GM12878 (cell line): ENCODE results near the gene CACNG4. TPM values are rescaled to one million over a fixed set of nuclear protein-coding genes. Genes with fewer than 3 reads are reported as not detected.

Experiments used
- ATAC-seq: fragments of 200-7000 bp; cut with Tn5 transposase; 3 replicates; pipeline ENCODE4 v1.9.1; 2020; ENCODE audit warnings: mild to moderate bottlenecking, moderate library complexity
- BruUV-seq: library from RNA; stranded (reverse); fragments of 400-500 nt; replicated peaks from 2 replicates; lab custom pipeline; 2021; lab: Mats Ljungman, UMichigan
- CTCF ChIA-PET: fragments of 300-600 bp; sonication (Branson Sonifier 250); formaldehyde crosslinking; extraction: SDS; loops from one replicate; lab custom pipeline; 2021; ENCODE audit warnings: inconsistent platforms; lab: Yijun Ruan, JAX
- POLR2A ChIA-PET: fragments of 350-600 bp; formaldehyde crosslinking; extraction: SDS; loops from one replicate; lab custom pipeline; 2021; ENCODE audit warnings: inconsistent platforms; lab: Charles Lee
- RAD21 ChIA-PET: fragments of 300-600 bp; sonication (Branson Sonifier 250); formaldehyde crosslinking; loops from one replicate; lab custom pipeline; 2023; ENCODE audit warnings: antibody characterized with exemption; ENCODE audit not compliant: unreplicated experiment; lab: Charles Lee
- SMC1A ChIA-PET: fragments of 300-600 bp; sonication (Branson Sonifier 250); formaldehyde crosslinking; loops from one replicate; lab custom pipeline; 2023; ENCODE audit not compliant: unreplicated experiment, uncharacterized antibody; lab: Charles Lee
- DNase-seq: peaks from one replicate; pipeline ENCODE4 v3.0.0-alpha.2; 2011; ENCODE audit warnings: low read depth, low spot score
- FAIRE-seq: peaks from 3 replicates; lab custom pipeline; 2011; peaks lifted over from hg19 to GRCh38; lab: Jason Lieb, UNC
- H2AFZ ChIP-seq: 2 replicates; pipeline ENCODE4 v1.6.0; 2011; ENCODE audit warnings: low read depth, low read length, control low read depth; ENCODE audit not compliant: control insufficient read depth
- H3K27ac ChIP-seq: 2 replicates; pipeline ENCODE4 v1.5.1; 2011; ENCODE audit warnings: control low read depth; ENCODE audit not compliant: control insufficient read depth, insufficient read depth
- H3K27me3 ChIP-seq, 2 experiments: replicated peaks in 1 of 2; 2 replicates each; pipeline versions ENCODE4 v1.6.0 to v1.6.1; 2011; ENCODE audit warnings: low read length in 1 of 2; ENCODE audit not compliant: control insufficient read depth in 2 of 2, insufficient read depth in 2 of 2
- H3K36me3 ChIP-seq, 2 experiments: 2 replicates each; pipeline ENCODE4 v1.5.1; 2011; ENCODE audit warnings: low read length in 1 of 2; ENCODE audit not compliant: control insufficient read depth in 2 of 2, insufficient read depth in 2 of 2
- H3K4me1 ChIP-seq: 2 replicates; pipeline ENCODE4 v1.6.1; 2011; ENCODE audit warnings: mild to moderate bottlenecking, low read length, moderate library complexity, mixed read lengths; ENCODE audit not compliant: control insufficient read depth, insufficient read depth
- H3K4me2 ChIP-seq: 2 replicates; pipeline ENCODE4 v1.6.0; 2011; ENCODE audit warnings: control low read depth; ENCODE audit not compliant: control insufficient read depth, insufficient read depth
- H3K4me3 ChIP-seq: fragments of 200-600 bp; sonication (generic); 2 replicates; pipeline ENCODE4 v1.5.1; 2016
- H3K79me2 ChIP-seq: 2 replicates; pipeline ENCODE4 v1.6.0; 2011; ENCODE audit warnings: low read length; ENCODE audit not compliant: control insufficient read depth, insufficient read depth
- H3K9ac ChIP-seq: 2 replicates; pipeline ENCODE4 v1.8.0; 2011; ENCODE audit warnings: low read length, control low read depth, mixed read lengths; ENCODE audit not compliant: control insufficient read depth, insufficient read depth
- H3K9me3 ChIP-seq: replicated peaks from 3 replicates; pipeline ENCODE4 v1.5.1; 2011; ENCODE audit warnings: mild to moderate bottlenecking, low read length; ENCODE audit not compliant: control insufficient read depth, insufficient read depth
- H4K20me1 ChIP-seq: 2 replicates; pipeline ENCODE4 v1.6.0; 2011; ENCODE audit not compliant: control insufficient read depth, insufficient read depth
- BCL11A ChIP-seq: IDR thresholded peaks from 2 replicates; pipeline ENCODE4 v1.6.1; 2011; ENCODE audit warnings: low read depth, low read length
- EED ChIP-seq: sonication (generic); IDR thresholded peaks from 2 replicates; pipeline ENCODE4 v1.6.1; 2016; ENCODE audit warnings: antibody characterized with exemption, low read depth
- ETV6 ChIP-seq, 2 experiments: fragments of 450-650 bp in 1 of 2; IDR thresholded peaks in 1 of 2; conservative IDR thresholded peaks in 1 of 2; 2 replicates each; pipeline ENCODE4 v1.6.1; 2014; ENCODE audit warnings: antibody characterized with exemption in 1 of 2, borderline replicate concordance in 1 of 2, low read depth in 1 of 2, mild to moderate bottlenecking in 1 of 2, moderate library complexity in 1 of 2
- FOXM1 ChIP-seq: IDR thresholded peaks from 2 replicates; pipeline ENCODE4 v1.6.1; 2012; ENCODE audit warnings: low read depth, mild to moderate bottlenecking, inconsistent platforms, low read length, moderate library complexity
- MAX ChIP-seq: IDR thresholded peaks from 2 replicates; pipeline ENCODE4 v1.6.1; 2012; ENCODE audit warnings: low read depth, low read length, improper control_type of control experiment
- MYB ChIP-seq: fragments of 150-350 bp; IDR thresholded peaks from 2 replicates; pipeline ENCODE4 v1.6.1; 2014; ENCODE audit warnings: mild to moderate bottlenecking, low read depth, low read length, borderline replicate concordance
- RELB ChIP-seq: fragments of 450-650 bp; IDR thresholded peaks from 2 replicates; pipeline ENCODE4 v1.6.1; 2017; ENCODE audit warnings: low read depth, mild to moderate bottlenecking, moderate library complexity
- SUPT20H ChIP-seq: IDR thresholded peaks from 2 replicates; pipeline ENCODE4 v1.6.1; 2011; ENCODE audit warnings: low read depth, mild to moderate bottlenecking, low read length, moderate library complexity, borderline replicate concordance; ENCODE audit not compliant: control insufficient read depth
- USF1 ChIP-seq: IDR thresholded peaks from 2 replicates; pipeline ENCODE4 v1.6.1; 2011; ENCODE audit warnings: borderline replicate concordance, low read depth, mild to moderate bottlenecking, moderate library complexity, mixed read lengths, low read length; ENCODE audit not compliant: insufficient read depth; ENCODE audit errors: extremely low read length
- WRNIP1 ChIP-seq: IDR thresholded peaks from 2 replicates; pipeline ENCODE4 v1.6.1; 2011; ENCODE audit warnings: low read depth, low read length, improper control_type of control experiment, borderline replicate concordance
- YY1 ChIP-seq: IDR thresholded peaks from 2 replicates; pipeline ENCODE4 v1.6.1; 2011; ENCODE audit warnings: low read depth, mild to moderate bottlenecking, low read length
- WGBS: methylation state at CpG from one replicate; pipeline ENCODE4 v1.1.6; 2016; ENCODE audit warnings: low lambda C conversion rate; ENCODE audit not compliant: insufficient replicate concordance, insufficient coverage; ENCODE audit errors: missing lambda C conversion rate; 5-methylcytosine and 5-hydroxymethylcytosine counted together
- in situ Hi-C: fragments of 300-500 bp; cut with MboI; formaldehyde crosslinking; loops from 9 replicates; pipeline ENCODE4 v1.14.3; 2018; ENCODE audit warnings: mixed read lengths
- intact Hi-C: fragments of 100-400 bp; cut with micrococcal nuclease; formaldehyde crosslinking; loops from one replicate; pipeline ENCODE4 v1.14.2; 2022; ENCODE audit not compliant: unreplicated experiment
- polyA plus RNA-seq, 11 experiments: library from polyadenylated mRNA; depleted of rRNA in 4 of 11; unstranded in 6 of 11; stranded (reverse) in 5 of 11; fragments of >200 nt; fragmentation: Nextera tagmentation in 4 of 11; fragmentation: Illumina TruSeq in 1 of 11; extraction: Ambion mirVana in 4 of 11; extraction: Trizol in 1 of 11; gene quantifications; 1 replicate in 1 of 11; 2 replicates in 10 of 11; pipeline versions ENCODE4 v1.2.1 to v1.2.3, GENCODE V29; 2011 to 2016; ENCODE audit warnings: inconsistent platforms in 2 of 11, missing spikeins in 2 of 11, low read depth in 1 of 11
- total RNA-seq, 4 experiments: library from RNA; depleted of rRNA in 3 of 4; stranded (reverse); fragments of >200 nt in 3 of 4; fragmentation: Illumina TruSeq in 1 of 4; extraction: Trizol in 1 of 4; gene quantifications; 2 replicates each; pipeline versions ENCODE4 v1.2.1 to v1.2.3, GENCODE V29; 2013 to 2021

CACNG4 gene
- total and polyA plus RNA-seq, 10 of the 15 experiments (the other 5 are each of a cell fraction or from before 2014, with no cell fraction given) = 0.08 TPM; not detected in 8

- no peaks in the 10 kb centered on the region for H3K36me3 ChIP-seq
- in situ Hi-C loops = no loop called here
- no peak overlapping the region for H3K4me3 ChIP-seq
- no peaks in the 10 kb centered on the region for H3K79me2 ChIP-seq
- ChIA-PET RAD21 (no interaction called here), SMC1A (no interaction called here), CTCF (interaction anchor here (1.2 kb wide), 1 partner anchor 162 kb away, joined by 3 read pairs; no protein-coding TSS in a partner anchor), POLR2A (no interaction called here)
- DNase-seq (no peak), ATAC-seq (no peak), FAIRE-seq (no peak)
- H3K9ac ChIP-seq = no peak overlapping the region
- no peaks in the 10 kb centered on the region for H3K4me1 ChIP-seq
- no peak overlapping the region for H3K27ac ChIP-seq
- 36% methylated on average over 9 of the region's 9 CpGs for WGBS
- no peak for TF ChIP-seq EED
- intact Hi-C loops = no loop called here
- BruUV-seq = no TSS peak
- no peak overlapping the region for H3K4me2 ChIP-seq
- H2AFZ ChIP-seq = no peak overlapping the region
- no peaks in the 10 kb centered on the region; a peak in 1 of 4 replicates for H3K27me3 ChIP-seq
- no peaks in the 10 kb centered on the region for H3K9me3 ChIP-seq
- H4K20me1 ChIP-seq = no peaks in the 10 kb centered on the region
These were observed 44.1 kb upstream of the CACNG4 start for GRCh38 chr17:66920435-66920834.

DNA sequence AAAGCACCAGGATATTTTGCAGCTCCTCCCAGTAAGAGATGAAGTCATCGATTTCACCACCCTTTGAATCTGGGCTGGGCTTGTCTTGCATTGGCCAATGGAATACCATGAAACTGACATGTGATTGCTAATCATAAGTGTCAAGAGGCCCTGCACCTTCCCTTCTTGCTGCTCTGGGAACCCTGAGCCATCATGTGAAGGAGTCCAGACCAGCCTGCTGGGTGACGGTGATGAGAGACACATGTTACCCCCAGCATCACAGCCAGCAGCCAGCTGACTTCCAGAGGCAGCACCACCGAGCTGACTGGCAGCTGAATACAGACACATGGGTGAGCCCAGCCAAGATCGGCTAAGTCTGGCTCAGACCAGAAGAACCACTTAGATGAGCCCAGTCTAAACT, 43.6 kb upstream of the CACNG4 start:
- intact Hi-C loops = no loop called here
- Histone ChIP-seq H3K27ac (no peak overlapping the region), H3K4me1 (no peaks in the 10 kb centered on the region), H3K9me3 (no peaks in the 10 kb centered on the region), H3K27me3 (no peaks in the 10 kb centered on the region), H3K79me2 (no peaks in the 10 kb centered on the region), H3K9ac (no peak overlapping the region), H3K4me3 (no peak overlapping the region), H2AFZ (no peak overlapping the region), H4K20me1 (no peaks in the 10 kb centered on the region), H3K36me3 (no peaks in the 10 kb centered on the region), H3K4me2 (no peak overlapping the region)
- ATAC-seq (no peak), FAIRE-seq (no peak), DNase-seq (no peak)
- RAD21 ChIA-PET = no interaction called here
- no peak for TF ChIP-seq MAX
- TF ChIP-seq RELB = no peak
- no peak for TF ChIP-seq FOXM1
- no peak for TF ChIP-seq SUPT20H
- no peak for TF ChIP-seq YY1
- no peak for TF ChIP-seq WRNIP1
- TF ChIP-seq USF1 = no peak
- TF ChIP-seq ETV6 (conservative IDR thresholded peaks at IDR 0.05 in 1 of 2, IDR thresholded peaks at IDR 0.05 in 1 of 2; ENCODE audit: borderline replicate concordance in 1 of 2, low read depth in 1 of 2) = no peak
- no peak for TF ChIP-seq MYB
- no peak for TF ChIP-seq BCL11A
- in situ Hi-C loops = no loop called here
- POLR2A ChIA-PET = no interaction called here
- 27% methylated on average over 4 of the region's 4 CpGs for WGBS
- SMC1A ChIA-PET = no interaction called here
- BruUV-seq = no TSS peak
- CTCF ChIA-PET = interaction anchor here (1.2 kb wide), 1 partner anchor 161 kb away, joined by 3 read pairs; no protein-coding TSS in a partner anchor
